ENCODE data around the gene CTR9. TPM values are rescaled to one million over a fixed set of nuclear protein-coding genes. Genes with fewer than 3 reads are reported as not detected.

Gene CTR9
- 13.2 and 16.4 TPM in 2 replicates for polyA plus RNA-seq (2014; cell fraction: cytosol; rRNA removed)
- polyA plus RNA-seq (2014; cell fraction: nucleus; rRNA removed) = 9.6 and 19.8 TPM in 2 replicates

GRCh38 chr11:10750838-10751580, at the start of gene CTR9:
Gene CTR9, plus strand, starts transcription at chr11:10751246. Its CDS starts 167 bp downstream, at chr11:10751413.
- DNase-seq (ENCODE audit: low spot score) = peak; percentile 96

GRCh38 chr11:10701982-10702381, 49.1 kb upstream of the CTR9 start:
- DNase-seq (ENCODE audit: low spot score) = no peak

GRCh38 chr11:10708131-10708530, 42.9 kb upstream of the CTR9 start:
- DNase-seq (ENCODE audit: low spot score) = no peak

- no peak for DNase-seq (ENCODE audit: low spot score)
Observed at GRCh38 chr11:10709299-10710086, 41.6 kb upstream of the CTR9 start.

- DNase-seq (ENCODE audit: low spot score) = no peak
Observed at GRCh38 chr11:10715571-10715970, 35.5 kb upstream of the CTR9 start.

GRCh38 chr11:10716122-10716521, 34.9 kb upstream of the CTR9 start:
- DNase-seq (ENCODE audit: low spot score) = no peak

- no peak for DNase-seq (ENCODE audit: low spot score)
Observed at GRCh38 chr11:10716543-10717259, 34.3 kb upstream of the CTR9 start.

- no peak for DNase-seq (ENCODE audit: low spot score)
Observed at GRCh38 chr11:10719616-10720015, 31.4 kb upstream of the CTR9 start.

GRCh38 chr11:10720881-10721376, 30.1 kb upstream of the CTR9 start:
- no peak for DNase-seq (ENCODE audit: low spot score)

GRCh38 chr11:10722307-10722706, 28.7 kb upstream of the CTR9 start:
- DNase-seq (ENCODE audit: low spot score) = no peak

- no peak for DNase-seq (ENCODE audit: low spot score)
Observed at GRCh38 chr11:10725114-10725906, 25.7 kb upstream of the CTR9 start.

- DNase-seq (ENCODE audit: low spot score) = no peak
Observed at GRCh38 chr11:10725907-10726253, 25.2 kb upstream of the CTR9 start.

GRCh38 chr11:10727146-10727851, 23.7 kb upstream of the CTR9 start:
- DNase-seq (ENCODE audit: low spot score) = no peak

- DNase-seq (ENCODE audit: low spot score) = no peak
Observed at GRCh38 chr11:10728154-10728553, 22.9 kb upstream of the CTR9 start.

- DNase-seq (ENCODE audit: low spot score) = peak; percentile 81
Observed at GRCh38 chr11:10728789-10729472, 22.1 kb upstream of the CTR9 start.

- DNase-seq (ENCODE audit: low spot score) = no peak
Observed at GRCh38 chr11:10730151-10730550, 20.9 kb upstream of the CTR9 start.

GRCh38 chr11:10731064-10731680, 19.9 kb upstream of the CTR9 start:
- DNase-seq (ENCODE audit: low spot score) = no peak

GRCh38 chr11:10735481-10736475, 15.3 kb upstream of the CTR9 start:
- DNase-seq (ENCODE audit: low spot score) = peak; percentile 96

All from SK-N-DZ (cell line).